H9 (cell line): ENCODE data around the gene STEAP2. TPM values are rescaled to one million over a fixed set of nuclear protein-coding genes. Genes with fewer than 3 reads are reported as not detected.

ENCODE experiments used
- DNase-seq: peaks from one replicate; pipeline ENCODE4 v3.0.0-alpha.2; 2017
- H2AFZ ChIP-seq: one replicate; pipeline ENCODE4 v1.6.1; 2013; ENCODE audit warnings: mild to moderate bottlenecking, low read length, control low read depth, moderate library complexity
- H2AK5ac ChIP-seq: 2 replicates; pipeline ENCODE4 v1.6.1; 2013; ENCODE audit warnings: low read length, control low read depth, mixed read lengths; ENCODE audit not compliant: insufficient read length
- H2BK120ac ChIP-seq: one replicate; pipeline ENCODE4 v1.6.1; 2013; ENCODE audit warnings: low read depth, mild to moderate bottlenecking, low read length, control low read depth, inconsistent platforms; ENCODE audit not compliant: poor library complexity, severe bottlenecking
- H2BK12ac ChIP-seq: 2 replicates; pipeline ENCODE4 v1.6.1; 2013; ENCODE audit warnings: low read length, control low read depth, mixed read lengths, low read depth; ENCODE audit not compliant: insufficient read length
- H2BK15ac ChIP-seq: 2 replicates; pipeline ENCODE4 v1.6.1; 2013; ENCODE audit warnings: low read depth, low read length, control low read depth
- H2BK20ac ChIP-seq: one replicate; pipeline ENCODE4 v1.6.1; 2013; ENCODE audit warnings: low read depth, mild to moderate bottlenecking, low read length, control low read depth, inconsistent platforms; ENCODE audit not compliant: poor library complexity, severe bottlenecking
- H2BK5ac ChIP-seq: 2 replicates; pipeline ENCODE4 v1.6.1; 2013; ENCODE audit warnings: low read length, control low read depth, mixed read lengths; ENCODE audit not compliant: insufficient read length
- H3K14ac ChIP-seq: 2 replicates; pipeline ENCODE4 v1.6.1; 2013; ENCODE audit warnings: low read length, control low read depth; ENCODE audit not compliant: insufficient read depth
- H3K18ac ChIP-seq: 2 replicates; pipeline ENCODE4 v1.6.1; 2013; ENCODE audit warnings: low read depth, mild to moderate bottlenecking, mixed read lengths, low read length, control low read depth; ENCODE audit not compliant: insufficient read length
- H3K23ac ChIP-seq: 2 replicates; pipeline ENCODE4 v1.6.1; 2013; ENCODE audit warnings: low read length, control low read depth, mixed read lengths, low read depth; ENCODE audit not compliant: insufficient read length
- H3K23me2 ChIP-seq: 2 replicates; pipeline ENCODE4 v1.6.1; 2013; ENCODE audit warnings: low read depth, mild to moderate bottlenecking, mixed read lengths, low read length, control low read depth; ENCODE audit not compliant: insufficient read length, poor library complexity, severe bottlenecking
- H3K27ac ChIP-seq: 2 replicates; pipeline ENCODE4 v1.5.1; 2013; ENCODE audit warnings: low read length, control low read depth, mixed read lengths, low read depth; ENCODE audit not compliant: insufficient read length
- H3K27me3 ChIP-seq: 2 replicates; pipeline ENCODE4 v1.6.1; 2013; ENCODE audit warnings: low read length, control low read depth, inconsistent platforms; ENCODE audit not compliant: insufficient read depth
- H3K4ac ChIP-seq: 2 replicates; pipeline ENCODE4 v1.6.1; 2013; ENCODE audit warnings: low read depth, mild to moderate bottlenecking, control low read depth, inconsistent platforms, low read length, moderate library complexity
- H3K4me1 ChIP-seq: 2 replicates; pipeline ENCODE4 v1.6.1; 2013; ENCODE audit warnings: low read length, control low read depth, inconsistent platforms; ENCODE audit not compliant: insufficient read depth
- H3K4me2 ChIP-seq: 2 replicates; pipeline ENCODE4 v1.6.1; 2013; ENCODE audit warnings: low read length, control low read depth, mixed read lengths; ENCODE audit not compliant: insufficient read length, insufficient read depth
- H3K56ac ChIP-seq: 2 replicates; pipeline ENCODE4 v1.6.1; 2013; ENCODE audit warnings: low read depth, mild to moderate bottlenecking, mixed read lengths, low read length, control low read depth; ENCODE audit not compliant: insufficient read length
- H3K79me1 ChIP-seq: 2 replicates; pipeline ENCODE4 v1.6.1; 2013; ENCODE audit warnings: low read depth, mild to moderate bottlenecking, moderate library complexity, low read length, control low read depth, inconsistent platforms; ENCODE audit not compliant: insufficient read depth, poor library complexity, severe bottlenecking
- H3K79me2 ChIP-seq: 2 replicates; pipeline ENCODE4 v1.6.1; 2013; ENCODE audit warnings: low read length, control low read depth, inconsistent platforms; ENCODE audit not compliant: insufficient read depth
- H3K9ac ChIP-seq: 2 replicates; pipeline ENCODE4 v1.6.1; 2013; ENCODE audit warnings: low read length, control low read depth, mixed read lengths; ENCODE audit not compliant: insufficient read length; ENCODE audit errors: extremely low read depth
- H3K9me3 ChIP-seq: one replicate; pipeline ENCODE4 v1.6.1; 2013; ENCODE audit warnings: low read depth, low read length, inconsistent platforms; ENCODE audit not compliant: control insufficient read depth
- H3T11ph ChIP-seq: one replicate; pipeline ENCODE4 v1.6.1; 2013; ENCODE audit warnings: mild to moderate bottlenecking, low read length, control low read depth, inconsistent platforms
- H4K20me1 ChIP-seq: one replicate; pipeline ENCODE4 v1.6.1; 2013; ENCODE audit not compliant: control insufficient read depth, insufficient read length, insufficient read depth
- H4K5ac ChIP-seq: 2 replicates; pipeline ENCODE4 v1.6.1; 2013; ENCODE audit warnings: low read depth, mild to moderate bottlenecking, mixed read lengths, low read length, control low read depth; ENCODE audit not compliant: insufficient read length
- H4K8ac ChIP-seq: replicated peaks from 2 replicates; pipeline ENCODE4 v1.6.1; 2013; ENCODE audit warnings: low read length, control low read depth, mixed read lengths, low read depth; ENCODE audit not compliant: insufficient read length
- H4K91ac ChIP-seq: 2 replicates; pipeline ENCODE4 v1.6.1; 2013; ENCODE audit warnings: low read depth, mild to moderate bottlenecking, moderate library complexity, mixed read lengths, low read length, control low read depth; ENCODE audit not compliant: insufficient read length
- H3K27ac Mint-ChIP-seq, 3 experiments: 2 replicates in 2 of 3; 3 replicates in 1 of 3; pipeline ENCODE4 v1.8.0; 2020 to 2021; ENCODE audit warnings: mixed read lengths in 3 of 3, mild to moderate bottlenecking in 1 of 3, moderate library complexity in 1 of 3
- H3K27me3 Mint-ChIP-seq: 2 replicates; pipeline ENCODE4 v1.8.0; 2021; ENCODE audit warnings: low read depth, mild to moderate bottlenecking, moderate library complexity, mixed read lengths
- H3K36me3 Mint-ChIP-seq, 3 experiments: 2 replicates in 2 of 3; 3 replicates in 1 of 3; pipeline ENCODE4 v1.8.0; 2020 to 2021; ENCODE audit warnings: low read depth in 3 of 3, mixed read lengths in 3 of 3; ENCODE audit not compliant: insufficient read depth in 1 of 3
- H3K4me1 Mint-ChIP-seq, 2 experiments: 2 replicates each; pipeline ENCODE4 v1.8.0; 2020; ENCODE audit warnings: mixed read lengths in 2 of 2
- H3K4me3 Mint-ChIP-seq, 2 experiments: 2 replicates in 1 of 2; 3 replicates in 1 of 2; pipeline ENCODE4 v1.8.0; 2020 to 2021; ENCODE audit warnings: mild to moderate bottlenecking in 2 of 2, mixed read lengths in 2 of 2, moderate library complexity in 1 of 2
- H3K9me3 Mint-ChIP-seq, 2 experiments: 2 replicates in 1 of 2; 3 replicates in 1 of 2; pipeline ENCODE4 v1.8.0; 2020; ENCODE audit warnings: mild to moderate bottlenecking in 2 of 2, mixed read lengths in 2 of 2, moderate library complexity in 1 of 2
- WGBS: extraction: QIAGEN DNeasy Blood & Tissue Kit; methylation state at CpG from one replicate; pipeline ENCODE4 v1.1.7; 2013; ENCODE audit warnings: missing lambda C conversion rate, low lambda C conversion rate, mixed read lengths; ENCODE audit not compliant: insufficient read length; ENCODE audit errors: extremely low coverage; 5-methylcytosine and 5-hydroxymethylcytosine counted together
- total RNA-seq: library from RNA; stranded (reverse); gene quantifications from 2 replicates; pipeline ENCODE4 v1.2.1, GENCODE V29; 2021
- TF ChIP-seq, protein P1 (sequence below): fragments of 200-600 bp; sonication (generic); conservative IDR thresholded peaks from 3 replicates; pipeline ENCODE4 v1.8.0; 2021; ENCODE audit warnings: antibody characterized with exemption, mild to moderate bottlenecking

STEAP2 gene
- total RNA-seq, 1 experiment from 2014 or later: 6.7 TPM

DNA sequence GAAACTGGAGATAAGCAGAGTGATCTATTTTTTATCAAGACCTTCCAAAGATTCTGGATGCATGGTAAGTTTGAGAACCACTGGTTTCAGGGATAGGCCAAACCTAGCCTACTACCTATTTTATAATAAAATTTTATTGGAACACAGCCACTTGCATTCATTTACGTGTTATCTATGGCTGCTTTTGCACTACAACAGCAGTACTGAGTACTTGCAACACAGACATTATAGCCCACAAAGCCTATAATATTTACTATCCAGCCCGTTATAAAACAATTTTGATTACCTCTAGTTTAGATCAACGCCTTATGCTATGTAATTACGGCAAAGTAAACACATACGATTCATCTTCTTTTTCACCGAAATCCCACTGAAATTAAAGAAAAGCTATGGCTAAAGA lies 38.9 kb upstream of the STEAP2 start:
- H4K8ac ChIP-seq: no peak overlapping the region
- no peaks in the 10 kb centered on the region for H3K79me2 ChIP-seq
- no peak overlapping the region for H3K27ac Mint-ChIP-seq
- H3K9ac ChIP-seq: no peak overlapping the region
- no peak overlapping the region for H3K23ac ChIP-seq
- H2BK15ac ChIP-seq: no peak overlapping the region
- no peak overlapping the region for H3K4me3 Mint-ChIP-seq
- H3K9me3 ChIP-seq: no peaks in the 10 kb centered on the region
- no peaks in the 10 kb centered on the region for H3K79me1 ChIP-seq
- H2BK12ac ChIP-seq: no peak overlapping the region
- no peak overlapping the region for H2BK20ac ChIP-seq
- H4K91ac ChIP-seq: no peak overlapping the region
- H2AFZ ChIP-seq: no peak overlapping the region
- H3K23me2 ChIP-seq: no peaks in the 10 kb centered on the region
- no peak for DNase-seq
- H3K9me3 Mint-ChIP-seq: peaks cover 8 to 14% of the 10 kb centered on the region in 2 experiments; a peak in 3 of 5 replicates
- no peak overlapping the region for H2BK120ac ChIP-seq
- H2BK5ac ChIP-seq: no peak overlapping the region
- no peaks in the 10 kb centered on the region for H3K4me1 ChIP-seq
- H3K14ac ChIP-seq: no peak overlapping the region
- H4K5ac ChIP-seq: no peak overlapping the region
- no peaks in the 10 kb centered on the region for H4K20me1 ChIP-seq
- no peak overlapping the region for H3K56ac ChIP-seq
- no peaks in the 10 kb centered on the region for H3K27me3 Mint-ChIP-seq
- no peak overlapping the region for H3K4ac ChIP-seq
- H3K4me2 ChIP-seq: no peak overlapping the region
- peaks cover 0 to 5% (median 1%) of the 10 kb centered on the region in 3 experiments; a peak in 2 of 7 replicates for H3K36me3 Mint-ChIP-seq
- H3T11ph ChIP-seq: no peak overlapping the region
- no peak overlapping the region for H2AK5ac ChIP-seq
- H3K27me3 ChIP-seq: no peaks in the 10 kb centered on the region
- no peaks in the 10 kb centered on the region for H3K4me1 Mint-ChIP-seq
- H3K18ac ChIP-seq: no peak overlapping the region
- WGBS: no CpG with 5 or more reads among the region's 6 CpGs
- TF ChIP-seq, protein P1, sequence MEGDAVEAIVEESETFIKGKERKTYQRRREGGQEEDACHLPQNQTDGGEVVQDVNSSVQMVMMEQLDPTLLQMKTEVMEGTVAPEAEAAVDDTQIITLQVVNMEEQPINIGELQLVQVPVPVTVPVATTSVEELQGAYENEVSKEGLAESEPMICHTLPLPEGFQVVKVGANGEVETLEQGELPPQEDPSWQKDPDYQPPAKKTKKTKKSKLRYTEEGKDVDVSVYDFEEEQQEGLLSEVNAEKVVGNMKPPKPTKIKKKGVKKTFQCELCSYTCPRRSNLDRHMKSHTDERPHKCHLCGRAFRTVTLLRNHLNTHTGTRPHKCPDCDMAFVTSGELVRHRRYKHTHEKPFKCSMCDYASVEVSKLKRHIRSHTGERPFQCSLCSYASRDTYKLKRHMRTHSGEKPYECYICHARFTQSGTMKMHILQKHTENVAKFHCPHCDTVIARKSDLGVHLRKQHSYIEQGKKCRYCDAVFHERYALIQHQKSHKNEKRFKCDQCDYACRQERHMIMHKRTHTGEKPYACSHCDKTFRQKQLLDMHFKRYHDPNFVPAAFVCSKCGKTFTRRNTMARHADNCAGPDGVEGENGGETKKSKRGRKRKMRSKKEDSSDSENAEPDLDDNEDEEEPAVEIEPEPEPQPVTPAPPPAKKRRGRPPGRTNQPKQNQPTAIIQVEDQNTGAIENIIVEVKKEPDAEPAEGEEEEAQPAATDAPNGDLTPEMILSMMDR: no peak
- H3K27ac ChIP-seq: no peak overlapping the region
